GM19035 (cell line): ENCODE measurements around the gene COPE.

Experiments used
- ATAC-seq: cut with Tn5 transposase; IDR thresholded peaks from one replicate; pipeline ENCODE4 v1.9.1; 2021; ENCODE audit not compliant: unreplicated experiment

Gene COPE

DNA sequence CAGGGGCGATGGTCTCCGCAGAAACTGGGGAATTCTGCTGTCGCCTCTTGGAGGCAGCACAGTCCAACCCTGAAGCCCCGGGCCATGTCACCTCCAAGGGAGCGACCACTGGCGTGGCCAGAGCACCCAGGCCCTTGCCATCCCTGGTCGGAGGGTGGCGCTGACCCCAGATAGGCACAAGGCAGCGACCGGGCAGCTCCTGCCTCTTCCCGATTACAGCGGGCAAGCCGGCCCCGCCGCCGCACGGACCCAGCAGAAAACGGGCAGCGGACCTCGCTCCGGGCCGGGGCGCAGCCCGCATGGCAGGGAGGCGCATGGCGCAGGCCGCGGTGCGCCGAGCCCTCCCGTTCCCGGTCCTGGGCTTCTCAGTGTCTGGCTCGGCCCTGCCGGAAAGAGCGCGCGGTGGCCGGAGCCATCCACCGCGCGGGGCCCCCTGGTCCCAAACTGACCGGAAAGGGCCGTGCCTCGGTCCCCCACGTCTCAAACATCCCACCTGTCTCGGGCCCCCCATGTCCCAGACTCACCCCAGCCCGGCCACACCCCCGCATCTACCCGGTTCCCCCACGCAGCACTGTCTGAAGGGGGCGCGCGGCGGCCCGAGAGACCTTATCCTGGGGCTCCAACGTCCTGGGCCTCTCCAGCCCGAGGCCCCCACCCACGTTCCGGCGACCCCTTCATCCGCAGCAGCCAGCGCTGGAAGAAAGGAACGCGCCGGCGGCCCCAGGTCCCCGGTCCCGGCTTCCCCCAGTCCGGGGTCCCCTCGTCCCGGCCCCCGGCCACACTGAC is 24.0 kb downstream of the COPE start:
- ATAC-seq, result no peak

GRCh38 chr19:18894254-18895037 is 24.7 kb downstream of the COPE start:
- ATAC-seq, result no peak

DNA sequence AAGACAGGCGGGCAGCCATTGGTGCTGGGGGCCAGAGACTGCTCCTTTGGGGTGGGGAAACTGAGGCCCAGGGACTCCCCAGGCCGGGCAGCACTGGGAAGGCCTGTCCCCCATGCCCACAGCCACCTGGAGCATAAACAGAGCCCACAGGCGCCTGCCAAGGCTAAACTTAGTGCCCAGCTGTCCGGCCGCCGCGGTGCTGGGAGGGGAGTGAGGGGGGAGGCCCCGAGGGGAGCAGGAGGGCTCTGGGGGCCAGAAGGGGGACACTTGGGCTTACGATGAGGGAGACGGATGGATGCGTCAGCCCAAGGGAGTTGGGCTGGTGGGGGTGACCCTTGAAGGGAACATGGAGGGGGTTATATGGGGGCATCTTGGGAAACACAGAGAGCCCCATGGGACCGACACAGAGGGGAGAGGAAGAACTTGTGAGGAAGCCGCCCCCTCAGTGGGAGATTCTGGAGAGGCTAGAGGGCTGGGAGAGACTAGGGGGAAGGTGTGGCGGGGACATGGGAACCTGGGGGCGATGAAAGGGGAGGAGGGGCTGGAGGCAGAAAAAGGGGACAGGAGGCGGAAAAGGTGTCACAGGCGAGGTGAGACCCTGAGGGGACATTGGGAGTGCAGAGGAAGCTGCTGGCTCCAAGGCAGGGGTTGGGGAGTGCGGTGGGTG is 25.5 kb downstream of the COPE start:
- ATAC-seq, result no peak

GRCh38 chr19:18889949-18890745 is 29.0 kb downstream of the COPE start:
- no peak for ATAC-seq

DNA sequence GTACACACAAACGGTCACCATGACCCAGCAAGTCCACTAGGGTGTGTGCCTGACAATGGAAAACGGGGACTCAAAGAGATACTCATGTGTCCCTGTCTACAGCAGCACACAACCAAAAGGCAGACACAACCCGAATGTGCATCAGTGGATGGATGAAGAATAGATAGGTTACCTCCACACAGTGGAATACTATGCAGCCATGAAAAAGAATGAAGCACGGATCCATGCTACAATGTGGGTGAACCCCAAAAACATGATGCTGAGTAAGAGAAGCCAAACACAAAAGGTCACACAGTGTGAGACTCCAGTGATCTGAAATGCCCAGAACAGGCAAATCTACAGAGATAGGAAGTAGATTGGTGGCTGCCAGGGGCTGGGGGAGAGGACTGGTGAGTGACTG is 32.2 kb downstream of the COPE start:
- ATAC-seq, result no peak

- ATAC-seq, result no peak
These were observed 35.5 kb downstream of the COPE start for GRCh38 chr19:18883526-18884304.

GRCh38 chr19:18881491-18881890 is 37.7 kb downstream of the COPE start:
- ATAC-seq, result no peak

DNA sequence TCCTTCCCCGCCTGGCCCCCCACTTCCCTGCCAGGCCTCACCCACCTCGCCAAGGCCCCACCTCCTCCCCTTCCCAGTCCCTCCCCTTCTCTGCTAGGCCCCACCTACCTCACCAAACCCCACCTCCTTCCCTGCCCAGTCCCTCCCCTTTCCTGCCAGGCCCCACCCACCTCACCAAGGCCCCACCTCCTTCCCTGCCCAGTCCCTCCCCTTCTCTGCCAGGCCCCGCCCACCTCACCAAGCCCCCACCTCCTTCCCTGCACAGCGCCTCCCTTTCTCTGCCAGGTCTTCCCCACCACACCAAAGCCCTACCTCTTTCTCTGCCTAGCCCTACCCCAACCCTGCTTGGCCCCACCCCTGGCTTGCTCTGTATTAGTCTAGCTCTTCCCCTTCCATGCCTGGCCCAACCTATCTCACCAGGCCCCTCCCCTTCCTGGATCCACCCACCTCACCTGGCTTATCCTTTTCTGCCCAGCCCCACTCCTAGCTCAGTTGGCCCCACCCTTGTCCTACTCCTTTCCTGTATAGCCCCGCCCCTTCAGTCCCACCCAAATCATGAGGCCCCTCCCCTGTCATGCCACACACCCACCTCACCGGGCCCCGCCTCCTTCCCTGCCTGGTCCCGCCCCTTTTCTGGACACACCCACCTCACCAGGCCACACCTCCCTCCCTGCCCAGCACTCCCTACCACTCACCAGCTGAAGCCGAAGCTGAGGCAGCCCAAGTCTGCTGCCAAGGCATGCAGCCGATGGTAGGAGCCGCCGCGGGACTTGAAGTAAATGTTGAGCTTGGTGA is 39.4 kb downstream of the COPE start:
- ATAC-seq, result no peak

- ATAC-seq, result no peak
These were observed 40.2 kb downstream of the COPE start for GRCh38 chr19:18878858-18879578.

GRCh38 chr19:18878058-18878797 is 41.0 kb downstream of the COPE start:
- no peak for ATAC-seq

DNA sequence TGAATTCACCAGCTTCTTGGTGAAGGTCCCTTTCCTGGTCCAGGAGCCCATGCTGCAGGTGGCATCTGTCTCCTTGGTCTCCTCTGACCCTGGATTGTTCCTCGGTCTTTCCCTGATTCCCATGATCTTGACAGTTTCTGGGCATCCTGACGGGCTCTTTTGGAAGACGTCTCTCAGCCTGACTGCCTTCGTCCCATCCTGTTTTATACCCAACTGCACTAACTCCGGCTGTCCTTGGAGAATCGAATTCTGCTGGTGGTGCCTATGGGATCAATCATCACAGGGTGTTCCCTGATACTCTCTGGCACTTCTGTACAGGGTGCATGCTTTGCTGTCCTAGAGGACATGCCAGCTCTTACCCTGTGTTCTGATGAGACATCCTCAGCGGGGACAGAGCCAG is 42.3 kb downstream of the COPE start:
- no peak for ATAC-seq

DNA sequence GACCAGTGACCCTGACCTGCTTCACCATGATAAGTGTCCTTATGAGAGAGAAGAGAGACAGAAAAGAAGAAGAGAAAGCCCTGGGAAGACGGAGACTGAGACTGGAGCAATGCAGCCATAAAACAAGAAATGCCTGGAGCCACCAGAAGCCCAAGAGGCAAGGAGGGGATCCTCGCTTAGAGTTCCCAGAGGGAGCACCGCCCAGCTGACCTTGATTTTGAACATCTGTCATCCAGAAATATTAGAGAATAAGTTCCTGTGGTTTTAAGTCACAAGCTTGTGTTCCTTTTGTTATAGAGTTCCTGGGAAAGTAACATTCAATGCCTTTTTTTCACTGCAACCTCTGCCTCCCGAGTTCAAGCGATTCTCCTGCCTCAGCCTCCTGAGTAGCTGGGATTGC is 43.5 kb downstream of the COPE start:
- ATAC-seq, result no peak

GRCh38 chr19:18871543-18871942 is 47.6 kb downstream of the COPE start:
- no peak for ATAC-seq

GRCh38 chr19:18870531-18871172 is 48.5 kb downstream of the COPE start:
- no peak for ATAC-seq

- ATAC-seq, result no peak
These were observed 49.2 kb downstream of the COPE start for GRCh38 chr19:18869781-18870530.

DNA sequence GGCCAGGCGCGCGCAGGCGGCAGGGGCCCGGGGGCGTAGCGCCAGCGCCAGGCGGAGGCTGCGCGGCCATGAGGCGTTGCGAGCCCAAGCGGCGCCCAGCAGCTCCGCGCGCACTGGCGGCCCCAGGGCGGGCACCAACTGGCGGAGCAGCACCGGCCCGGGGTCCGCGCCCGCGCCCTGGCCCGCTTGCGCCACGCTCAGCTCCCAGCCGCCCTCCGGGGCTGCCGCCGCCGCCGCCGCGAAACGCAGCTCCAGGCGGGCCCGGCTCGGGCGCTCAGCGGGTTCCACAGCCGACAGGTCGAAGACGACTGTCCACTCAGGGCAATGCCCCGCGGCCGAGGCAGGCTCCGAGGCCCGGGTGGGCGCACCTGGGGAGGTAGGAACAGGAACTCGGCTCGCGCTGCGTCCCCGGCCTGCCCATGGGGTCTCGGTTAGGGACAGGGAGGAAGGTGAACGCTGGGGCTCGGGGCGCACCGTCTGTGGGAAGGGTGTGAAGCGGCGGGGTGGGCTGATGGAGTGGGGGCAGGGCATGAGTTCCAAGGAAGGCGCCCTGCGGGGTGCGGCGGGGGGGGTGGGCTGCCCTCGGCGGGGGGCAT is 50.1 kb downstream of the COPE start:
- no peak for ATAC-seq
